GM12872 (cell line): ENCODE measurements around the gene CTTNBP2.

Source experiments
- TF ChIP-seq, protein P1 (sequence below): IDR thresholded peaks from 3 replicates; pipeline ENCODE4 v1.5.1; 2011; ENCODE audit warnings: low read depth, mild to moderate bottlenecking, low read length, moderate library complexity; ENCODE audit not compliant: insufficient read depth

CTTNBP2 gene

DNA sequence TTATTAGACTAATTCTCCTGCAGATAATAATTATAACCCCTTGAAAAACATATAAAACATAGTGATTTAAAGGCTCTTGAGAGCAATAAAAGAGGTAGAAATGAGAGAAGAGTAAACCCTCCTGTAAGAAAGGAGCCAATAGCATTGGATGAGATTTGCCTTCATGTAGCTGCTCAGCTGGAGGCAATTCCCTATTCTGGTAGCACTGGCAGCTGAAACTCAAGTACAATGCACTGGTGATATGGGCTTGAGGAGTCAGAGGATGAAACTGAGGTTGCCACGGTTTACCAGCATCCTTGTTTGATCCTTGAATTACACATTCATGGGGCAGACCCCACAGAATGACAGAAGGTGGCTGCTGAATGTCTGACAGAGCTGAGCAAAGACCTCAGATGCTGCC, 76.4 kb downstream of the CTTNBP2 start:
- TF ChIP-seq, protein P1, sequence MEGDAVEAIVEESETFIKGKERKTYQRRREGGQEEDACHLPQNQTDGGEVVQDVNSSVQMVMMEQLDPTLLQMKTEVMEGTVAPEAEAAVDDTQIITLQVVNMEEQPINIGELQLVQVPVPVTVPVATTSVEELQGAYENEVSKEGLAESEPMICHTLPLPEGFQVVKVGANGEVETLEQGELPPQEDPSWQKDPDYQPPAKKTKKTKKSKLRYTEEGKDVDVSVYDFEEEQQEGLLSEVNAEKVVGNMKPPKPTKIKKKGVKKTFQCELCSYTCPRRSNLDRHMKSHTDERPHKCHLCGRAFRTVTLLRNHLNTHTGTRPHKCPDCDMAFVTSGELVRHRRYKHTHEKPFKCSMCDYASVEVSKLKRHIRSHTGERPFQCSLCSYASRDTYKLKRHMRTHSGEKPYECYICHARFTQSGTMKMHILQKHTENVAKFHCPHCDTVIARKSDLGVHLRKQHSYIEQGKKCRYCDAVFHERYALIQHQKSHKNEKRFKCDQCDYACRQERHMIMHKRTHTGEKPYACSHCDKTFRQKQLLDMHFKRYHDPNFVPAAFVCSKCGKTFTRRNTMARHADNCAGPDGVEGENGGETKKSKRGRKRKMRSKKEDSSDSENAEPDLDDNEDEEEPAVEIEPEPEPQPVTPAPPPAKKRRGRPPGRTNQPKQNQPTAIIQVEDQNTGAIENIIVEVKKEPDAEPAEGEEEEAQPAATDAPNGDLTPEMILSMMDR: no peak

DNA sequence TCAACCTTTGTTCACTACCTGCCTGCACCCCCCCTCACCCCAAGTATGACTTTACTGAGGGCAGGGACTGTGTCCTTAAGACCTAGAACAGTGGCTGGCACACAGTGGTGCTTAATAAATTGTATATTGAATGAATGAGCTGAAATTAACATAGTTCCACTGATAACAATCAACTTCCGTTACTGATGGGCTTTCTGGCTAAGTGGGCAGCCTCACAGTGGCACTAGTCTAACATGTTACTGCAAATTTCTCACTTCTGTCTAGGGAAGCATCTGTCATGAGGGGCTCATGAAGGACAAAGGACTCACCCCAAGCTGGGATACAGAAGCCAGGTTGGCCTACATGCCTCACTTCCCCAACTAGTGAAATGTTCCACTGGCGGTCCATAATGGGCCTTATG, 79.3 kb downstream of the CTTNBP2 start:
- TF ChIP-seq, protein P1: no peak

DNA sequence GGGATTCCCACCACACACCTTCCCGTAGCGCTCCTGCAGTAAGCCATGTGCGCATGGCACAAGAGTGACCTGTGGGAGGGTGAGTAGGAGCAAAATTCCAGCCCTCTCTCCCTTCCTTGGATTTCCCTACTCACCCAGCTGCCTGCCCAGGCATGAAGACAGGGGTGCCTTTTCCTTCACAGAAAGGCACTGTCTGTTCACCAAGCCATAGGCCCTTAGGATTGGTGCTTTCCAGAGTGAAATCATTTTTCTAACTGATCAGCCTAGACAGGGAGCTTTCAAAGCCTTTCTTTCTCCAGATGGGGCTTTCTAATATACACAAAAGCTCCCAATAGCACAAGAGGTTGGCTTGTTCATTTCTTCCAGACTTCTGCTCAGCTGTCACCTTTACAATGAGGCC, 79.7 kb downstream of the CTTNBP2 start:
- TF ChIP-seq, protein P1: no peak

- TF ChIP-seq, protein P1: peak; percentile 56
These were observed 81.1 kb downstream of the CTTNBP2 start for GRCh38 chr7:117791877-117792780.

DNA sequence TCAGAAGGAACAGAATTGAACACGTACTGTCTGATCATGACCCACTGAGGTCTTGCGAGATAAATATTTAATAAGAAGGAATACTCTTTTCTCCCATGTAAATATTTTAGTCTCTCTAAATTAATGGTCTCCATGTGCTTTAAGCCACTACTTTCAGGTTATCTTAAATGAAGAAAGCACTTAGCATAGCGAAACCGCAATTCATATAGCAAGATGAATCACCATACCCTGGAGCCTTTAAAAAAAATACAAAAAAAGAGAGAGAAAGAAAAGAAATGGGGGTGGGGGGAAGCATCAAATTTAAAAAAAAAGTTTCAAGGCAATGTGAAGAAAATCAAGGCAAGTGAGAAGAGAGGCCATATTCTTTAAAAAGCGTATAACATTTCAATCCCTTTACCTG, 82.5 kb downstream of the CTTNBP2 start:
- TF ChIP-seq, protein P1: no peak

DNA sequence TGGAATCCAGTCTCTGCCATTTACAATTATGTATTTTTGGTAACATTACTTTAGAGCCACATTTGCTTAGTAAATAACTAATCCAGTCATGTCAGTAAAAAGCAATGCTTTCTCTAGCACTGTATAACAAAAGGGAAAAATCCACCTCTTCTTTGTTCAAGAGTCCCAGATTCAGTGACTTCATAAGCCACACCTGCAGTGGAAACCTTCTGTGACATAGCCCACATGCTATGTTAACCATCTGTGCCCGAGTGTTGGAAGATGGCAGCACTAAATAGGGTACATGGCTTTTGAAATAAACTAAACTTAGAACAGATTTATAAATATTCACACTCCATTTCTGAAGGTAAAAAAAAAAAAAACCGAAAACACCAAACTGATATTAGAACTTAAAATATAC, 83.0 kb downstream of the CTTNBP2 start:
- TF ChIP-seq, protein P1: no peak

DNA sequence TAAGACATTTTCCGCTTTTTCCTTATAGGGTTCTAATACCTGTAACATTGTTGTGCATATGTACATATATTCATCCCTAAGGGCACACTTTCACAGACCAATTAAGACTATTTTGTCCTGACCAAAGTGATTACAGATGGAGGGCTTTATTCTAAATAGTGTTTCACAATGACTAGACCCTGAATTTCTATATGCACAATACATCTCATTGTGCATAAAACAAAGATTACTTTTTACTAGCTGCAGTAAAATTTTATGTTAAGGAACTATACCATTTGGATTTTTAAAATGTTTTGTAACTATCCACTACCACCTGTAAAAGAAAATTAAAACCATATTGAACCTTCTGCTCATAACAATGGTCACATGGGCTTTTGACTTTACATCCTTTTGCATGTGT, 87.8 kb downstream of the CTTNBP2 start:
- TF ChIP-seq, protein P1: no peak
